Muscle of leg (tissue), 11 donors: ENCODE results near the gene UST. TPM values are rescaled to one million over a fixed set of nuclear protein-coding genes. Genes with fewer than 3 reads are reported as not detected.
"Not testable (repeated sequence)": the region's sequence is repeated elsewhere in the genome, so short reads cannot be mapped to it uniquely, and the experiment has no call there.

Source experiments
- DNase-seq: peaks from one replicate; pipeline ENCODE4 v3.0.0; 2013
- H3K27ac ChIP-seq: one replicate; pipeline ENCODE4 v1.5.1; 2013; ENCODE audit warnings: mild to moderate bottlenecking, low read length, control low read depth
- H3K27me3 ChIP-seq: one replicate; pipeline ENCODE4 v1.6.1; 2013; ENCODE audit warnings: low read length; ENCODE audit not compliant: control insufficient read depth, insufficient read depth
- H3K36me3 ChIP-seq: one replicate; pipeline ENCODE4 v1.6.1; 2013; ENCODE audit warnings: low read length; ENCODE audit not compliant: control insufficient read depth, insufficient read depth
- H3K4me1 ChIP-seq: one replicate; pipeline ENCODE4 v1.6.1; 2013; ENCODE audit warnings: low read length; ENCODE audit not compliant: control insufficient read depth, insufficient read depth
- H3K4me3 ChIP-seq: one replicate; pipeline ENCODE4 v1.5.1; 2013; ENCODE audit warnings: low read length, control low read depth
- H3K9me3 ChIP-seq: replicated peaks from 2 replicates; pipeline ENCODE4 v1.6.1; 2013; ENCODE audit warnings: low read depth, low read length; ENCODE audit not compliant: control insufficient read depth
- WGBS: methylation state at CpG from one replicate; pipeline ENCODE4 v1.1.5; 2013; ENCODE audit warnings: missing lambda C conversion rate; ENCODE audit not compliant: insufficient coverage; 5-methylcytosine and 5-hydroxymethylcytosine counted together
- polyA plus RNA-seq, 8 donors: library from polyadenylated mRNA; unstranded; fragments of 120-200 nt; gene quantifications; one replicate each; pipeline versions ENCODE4 v1.2.1 to v1.2.3, GENCODE V29; 2013; ENCODE audit warnings: inconsistent platforms in 1 of 8, low replicate concordance in 1 of 8; ENCODE audit not compliant: insufficient read length in 8 of 8, insufficient read depth in 1 of 8
- total RNA-seq: library from RNA; stranded (reverse); fragments of 120-200 nt; gene quantifications from one replicate; pipeline ENCODE4 v1.2.4, GENCODE V29; 2013

The UST gene
- total and polyA plus RNA-seq, 9 donors = 5.0 to 15.6 (median 9.3) TPM

GRCh38 chr6:148906386-148906785 is 159.6 kb downstream of the UST start:
- H3K4me1 ChIP-seq = no peaks in the 10 kb centered on the region
- DNase-seq = no peak
- H3K4me3 ChIP-seq = no peak overlapping the region
- WGBS = no CpG with 5 or more reads among the region's 1 CpG
- H3K9me3 ChIP-seq = no peaks in the 10 kb centered on the region
- no peaks in the 10 kb centered on the region for H3K36me3 ChIP-seq
- H3K27me3 ChIP-seq = no peaks in the 10 kb centered on the region
- H3K27ac ChIP-seq = no peak overlapping the region

- no peak overlapping the region for H3K4me3 ChIP-seq
- no peaks in the 10 kb centered on the region for H3K9me3 ChIP-seq
- WGBS = 100% methylated on average over 2 of the region's 4 CpGs
- H3K4me1 ChIP-seq = no peaks in the 10 kb centered on the region
- H3K27me3 ChIP-seq = no peaks in the 10 kb centered on the region
- DNase-seq = no peak
- no peaks in the 10 kb centered on the region for H3K36me3 ChIP-seq
- no peak overlapping the region for H3K27ac ChIP-seq
Measured at GRCh38 chr6:148907573-148907972, 160.7 kb downstream of the UST start.

GRCh38 chr6:148912252-148912651 is 165.4 kb downstream of the UST start:
- Histone ChIP-seq H3K27me3 (no peaks in the 10 kb centered on the region), H3K27ac (no peak overlapping the region), H3K9me3 (no peaks in the 10 kb centered on the region), H3K4me1 (no peaks in the 10 kb centered on the region), H3K36me3 (no peaks in the 10 kb centered on the region), H3K4me3 (no peak overlapping the region)
- no peak for DNase-seq
- no CpG with 5 or more reads among the region's 5 CpGs for WGBS

GRCh38 chr6:148915810-148916209 is 169.0 kb downstream of the UST start:
- H3K27me3 ChIP-seq = no peaks in the 10 kb centered on the region
- no peaks in the 10 kb centered on the region for H3K36me3 ChIP-seq
- H3K27ac ChIP-seq = no peak overlapping the region
- no CpG with 5 or more reads among the region's 1 CpG for WGBS
- DNase-seq = peak; percentile 80
- no peaks in the 10 kb centered on the region for H3K4me1 ChIP-seq
- H3K4me3 ChIP-seq = no peak overlapping the region
- H3K9me3 ChIP-seq = peaks cover 4% of the 10 kb centered on the region

GRCh38 chr6:148916485-148916884 is 169.7 kb downstream of the UST start:
- H3K27ac ChIP-seq, H3K36me3 ChIP-seq, H3K4me1 ChIP-seq, DNase-seq, H3K9me3 ChIP-seq, H3K27me3 ChIP-seq, H3K4me3 ChIP-seq: not testable (repeated sequence)
- 88% methylated on average over 4 of the region's 10 CpGs for WGBS

GRCh38 chr6:148924226-148925012 is 177.6 kb downstream of the UST start:
- Histone ChIP-seq H3K27me3 (no peaks in the 10 kb centered on the region), H3K9me3 (no peaks in the 10 kb centered on the region), H3K36me3 (no peaks in the 10 kb centered on the region), H3K27ac (no peak overlapping the region), H3K4me3 (no peak overlapping the region), H3K4me1 (no peaks in the 10 kb centered on the region)
- no peak for DNase-seq
- 58% methylated on average over 2 of the region's 8 CpGs for WGBS

GRCh38 chr6:148925701-148926100 is 178.9 kb downstream of the UST start:
- H3K4me1 ChIP-seq = no peaks in the 10 kb centered on the region
- no peak overlapping the region for H3K27ac ChIP-seq
- H3K4me3 ChIP-seq = no peak overlapping the region
- no peaks in the 10 kb centered on the region for H3K36me3 ChIP-seq
- no peaks in the 10 kb centered on the region for H3K27me3 ChIP-seq
- no CpG with 5 or more reads among the region's 2 CpGs for WGBS
- DNase-seq = no peak
- no peaks in the 10 kb centered on the region for H3K9me3 ChIP-seq

GRCh38 chr6:148926478-148926877 is 179.6 kb downstream of the UST start:
- 100% methylated on average over 1 of the region's 2 CpGs for WGBS
- no peaks in the 10 kb centered on the region for H3K4me1 ChIP-seq
- no peaks in the 10 kb centered on the region for H3K9me3 ChIP-seq
- no peak overlapping the region for H3K27ac ChIP-seq
- no peak overlapping the region for H3K4me3 ChIP-seq
- no peaks in the 10 kb centered on the region for H3K27me3 ChIP-seq
- H3K36me3 ChIP-seq = no peaks in the 10 kb centered on the region
- no peak for DNase-seq

- Histone ChIP-seq H3K9me3 (no peaks in the 10 kb centered on the region), H3K36me3 (no peaks in the 10 kb centered on the region), H3K27ac (no peak overlapping the region), H3K4me3 (no peak overlapping the region), H3K4me1 (no peaks in the 10 kb centered on the region), H3K27me3 (no peaks in the 10 kb centered on the region)
- DNase-seq = no peak
- no CpG with 5 or more reads among the region's 1 CpG for WGBS
Measured at GRCh38 chr6:148927586-148927985, 180.8 kb downstream of the UST start.

- H3K27me3 ChIP-seq = no peaks in the 10 kb centered on the region
- no CpG with 5 or more reads among the region's 1 CpG for WGBS
- no peak for DNase-seq
- H3K27ac ChIP-seq = no peak overlapping the region
- no peak overlapping the region for H3K4me3 ChIP-seq
- no peaks in the 10 kb centered on the region for H3K36me3 ChIP-seq
- H3K9me3 ChIP-seq = no peaks in the 10 kb centered on the region
- H3K4me1 ChIP-seq = no peaks in the 10 kb centered on the region
Measured at GRCh38 chr6:148928811-148929210, 182.0 kb downstream of the UST start.

- Histone ChIP-seq H3K36me3 (no peaks in the 10 kb centered on the region), H3K9me3 (no peaks in the 10 kb centered on the region), H3K4me3 (no peak overlapping the region), H3K4me1 (peaks cover 11% of the 10 kb centered on the region), H3K27me3 (no peaks in the 10 kb centered on the region), H3K27ac (no peak overlapping the region)
- no CpG with 5 or more reads among the region's 1 CpG for WGBS
- no peak for DNase-seq
Measured at GRCh38 chr6:148932208-148932607, 185.4 kb downstream of the UST start.
